Activated T-cell treated with anti-CD3 and anti-CD28 coated beads for 1 hour (primary cell): ENCODE measurements around the gene SUPT3H.
"Not testable (repeated sequence)": the region's sequence is repeated elsewhere in the genome, so short reads cannot be mapped to it uniquely, and the experiment has no call there.

ENCODE experiments used
- DNase-seq: peaks from one replicate; pipeline ENCODE4 v3.0.0-alpha.2; 2020; ENCODE audit warnings: low read depth

SUPT3H gene

DNA sequence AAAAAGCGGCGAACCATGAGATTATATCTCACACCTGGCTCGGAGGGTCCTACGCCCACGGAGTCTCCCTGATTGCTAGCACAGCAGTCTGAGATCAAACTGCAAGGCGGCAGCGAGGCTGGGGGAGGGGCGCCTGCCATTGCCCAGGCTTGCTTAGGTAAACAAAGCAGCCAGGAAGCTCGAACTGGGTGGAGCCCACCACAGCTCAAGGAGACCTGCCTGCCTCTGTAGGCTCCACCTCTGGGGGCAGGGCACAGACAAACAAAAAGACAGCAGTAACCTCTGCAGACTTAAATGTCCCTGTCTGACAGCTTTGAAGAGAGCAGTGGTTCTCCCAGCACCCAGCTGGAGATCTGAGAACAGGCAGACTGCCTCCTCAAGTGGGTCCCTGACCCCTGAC, 201.4 kb downstream of the SUPT3H start:
- DNase-seq = not testable (repeated sequence)

DNA sequence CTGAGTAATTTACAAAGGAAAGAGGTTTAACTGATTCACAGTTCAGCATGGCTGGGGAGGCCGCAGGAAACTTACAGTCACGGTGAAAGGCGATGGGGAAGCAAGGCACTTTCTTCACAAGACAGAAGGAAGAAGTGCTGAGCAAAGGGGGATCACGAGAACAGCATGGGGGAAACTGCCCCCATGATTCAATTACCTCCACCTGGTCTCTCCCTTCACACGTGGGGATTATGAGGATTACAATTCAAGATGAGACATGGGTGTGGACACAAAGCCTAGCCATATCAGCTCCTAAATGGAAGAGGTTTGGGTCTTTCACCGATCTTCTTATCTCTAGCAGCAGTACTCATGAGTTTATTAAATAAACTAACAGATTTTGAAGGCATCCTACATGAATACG, 202.5 kb downstream of the SUPT3H start:
- no peak for DNase-seq

DNA sequence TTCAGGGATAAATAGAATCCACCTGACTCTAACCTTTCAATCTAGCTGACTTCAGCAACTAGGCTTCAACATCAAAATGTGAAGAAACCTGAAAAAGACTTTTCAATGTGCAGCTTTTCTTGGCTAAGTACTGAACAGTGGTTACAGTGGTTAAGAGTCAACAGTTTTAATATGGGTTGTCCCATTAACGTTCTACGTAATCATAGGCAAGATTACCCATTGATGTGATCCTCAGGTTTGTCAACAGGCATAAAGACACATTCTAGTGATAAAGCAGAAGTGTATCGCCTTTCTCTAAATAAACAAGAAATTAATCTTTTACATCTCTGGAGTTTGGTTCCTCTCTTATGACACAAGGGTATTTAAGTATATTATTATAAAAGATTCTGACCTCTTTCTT, 203.7 kb downstream of the SUPT3H start:
- no peak for DNase-seq

DNA sequence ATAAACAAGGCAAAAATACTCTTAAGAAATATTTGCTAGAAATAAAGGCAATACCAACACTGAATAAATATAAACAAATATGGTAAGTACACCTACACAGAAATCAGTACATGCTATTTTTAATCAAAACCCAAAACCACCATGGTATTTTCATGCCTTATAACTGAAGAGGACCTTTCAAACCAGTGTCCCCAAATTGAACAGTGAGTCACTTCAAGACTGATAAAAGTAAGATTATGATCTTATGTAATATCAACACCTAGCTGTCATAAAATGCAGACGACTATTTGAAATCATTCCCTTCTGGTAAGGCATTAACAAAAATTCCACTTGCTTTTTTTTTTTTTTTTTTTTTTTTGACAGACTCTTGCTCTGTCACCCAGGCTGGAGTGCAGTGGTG, 206.4 kb downstream of the SUPT3H start:
- no peak for DNase-seq

DNA sequence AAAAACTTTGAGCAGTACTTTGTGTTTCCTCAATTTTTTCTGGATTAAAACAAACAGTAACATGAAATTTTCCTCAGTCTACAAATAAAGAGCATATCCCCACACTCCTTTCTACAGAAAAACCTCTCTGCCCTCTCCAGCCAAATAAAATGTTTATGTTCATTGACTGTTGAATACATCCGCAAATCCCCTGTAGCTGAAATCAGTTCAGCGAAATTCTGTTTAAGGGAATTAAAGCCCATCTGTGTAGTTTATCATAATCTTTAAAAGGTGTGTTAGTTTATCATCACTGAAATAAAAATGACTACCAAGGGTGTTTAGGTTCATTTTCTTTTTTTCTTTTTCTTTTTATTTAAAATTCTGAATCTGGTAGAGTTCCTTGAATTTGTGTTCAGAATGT, 207.4 kb downstream of the SUPT3H start:
- no peak for DNase-seq

DNA sequence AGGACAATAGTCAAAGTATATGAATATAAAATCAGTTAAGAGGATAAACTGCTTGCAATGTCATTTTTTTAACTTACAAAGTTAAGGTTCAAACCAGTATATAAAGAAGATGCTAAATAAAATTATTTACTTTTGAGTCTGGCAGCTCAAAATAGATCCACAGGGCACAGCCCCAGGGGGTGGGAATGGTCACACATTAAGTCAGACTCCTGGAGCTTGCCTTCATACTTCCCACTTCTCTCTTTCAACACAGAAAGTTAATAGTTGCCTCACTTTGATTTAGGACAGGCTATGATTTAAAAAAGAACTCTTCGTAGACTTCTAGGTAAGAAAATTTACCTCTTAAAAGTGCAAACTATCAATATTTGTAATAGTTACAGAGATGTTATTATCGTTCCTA, 207.9 kb downstream of the SUPT3H start:
- DNase-seq = no peak

DNA sequence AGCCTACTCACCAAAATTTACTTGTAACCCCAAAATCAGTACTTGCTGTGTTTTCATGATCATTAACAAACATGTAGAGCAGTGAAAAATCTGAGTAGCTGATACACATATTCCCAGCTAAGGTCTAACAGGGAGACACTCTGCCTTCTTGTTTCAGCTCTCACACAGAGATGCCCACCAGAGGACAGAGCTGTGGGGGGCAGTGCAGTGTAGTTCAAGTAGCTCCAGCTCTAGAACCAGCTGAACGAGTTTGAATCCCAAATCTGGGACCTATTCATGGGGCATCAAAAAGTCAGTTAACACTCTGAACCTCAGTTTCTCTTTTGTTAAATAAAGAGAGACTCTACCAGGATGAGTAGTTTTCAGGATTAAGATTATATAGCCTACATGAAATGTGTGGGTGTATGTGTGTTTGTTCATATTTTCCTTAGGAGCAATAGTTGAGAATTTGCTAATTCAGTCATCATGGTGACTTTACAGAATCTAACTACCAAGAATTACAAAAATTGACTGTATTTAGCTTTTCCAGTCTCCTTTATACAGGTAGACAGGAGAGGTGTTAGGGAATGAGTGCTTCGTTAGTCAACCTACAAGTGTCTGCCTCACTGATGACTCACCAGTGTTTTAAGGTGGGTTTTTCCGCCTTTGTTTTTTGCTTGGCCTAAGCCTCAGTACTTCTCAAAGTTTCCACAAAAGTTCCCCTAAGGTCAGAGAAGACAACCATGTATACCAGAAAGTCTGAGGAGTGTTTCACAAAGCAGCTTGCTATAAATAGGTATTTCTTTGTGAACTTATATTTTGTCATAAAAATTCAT, 213.6 kb downstream of the SUPT3H start:
- no peak for DNase-seq

DNA sequence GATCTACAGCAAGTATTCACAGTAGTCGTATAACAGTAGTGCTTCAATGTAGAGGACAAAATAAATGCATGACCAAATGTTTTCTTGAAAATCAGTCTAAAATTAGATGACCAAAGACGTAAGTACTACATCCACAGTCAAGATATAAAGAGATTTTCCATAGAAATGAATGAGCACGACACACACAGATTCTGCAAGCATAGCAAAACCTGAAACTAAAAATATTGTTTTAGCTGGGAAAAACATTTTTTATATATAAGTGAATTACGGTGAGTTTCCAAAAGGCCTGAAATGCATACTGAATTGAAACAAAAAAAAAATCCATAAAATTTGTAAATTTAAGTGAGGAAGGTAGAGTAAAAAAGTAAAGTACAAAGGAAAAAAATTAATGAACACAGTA, 217.4 kb downstream of the SUPT3H start:
- no peak for DNase-seq

DNA sequence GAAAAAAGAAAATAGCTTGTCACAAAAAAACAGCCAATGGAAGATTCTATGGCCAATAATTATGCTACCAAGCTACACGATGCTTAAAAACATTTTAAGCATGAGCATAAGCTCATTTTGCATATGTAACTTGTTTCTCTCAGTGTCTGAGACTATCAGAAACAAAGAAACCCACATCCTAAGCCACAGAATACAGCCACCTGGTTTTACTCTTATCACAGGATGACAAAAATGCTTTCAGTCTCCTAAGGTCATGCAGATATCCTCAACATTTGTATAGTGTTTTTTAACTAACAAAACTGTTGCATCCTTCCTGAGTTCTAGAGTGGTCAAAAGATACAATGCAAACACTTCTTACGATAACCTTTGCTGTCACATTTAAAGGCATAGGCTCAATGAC, 221.7 kb downstream of the SUPT3H start:
- DNase-seq = no peak

DNA sequence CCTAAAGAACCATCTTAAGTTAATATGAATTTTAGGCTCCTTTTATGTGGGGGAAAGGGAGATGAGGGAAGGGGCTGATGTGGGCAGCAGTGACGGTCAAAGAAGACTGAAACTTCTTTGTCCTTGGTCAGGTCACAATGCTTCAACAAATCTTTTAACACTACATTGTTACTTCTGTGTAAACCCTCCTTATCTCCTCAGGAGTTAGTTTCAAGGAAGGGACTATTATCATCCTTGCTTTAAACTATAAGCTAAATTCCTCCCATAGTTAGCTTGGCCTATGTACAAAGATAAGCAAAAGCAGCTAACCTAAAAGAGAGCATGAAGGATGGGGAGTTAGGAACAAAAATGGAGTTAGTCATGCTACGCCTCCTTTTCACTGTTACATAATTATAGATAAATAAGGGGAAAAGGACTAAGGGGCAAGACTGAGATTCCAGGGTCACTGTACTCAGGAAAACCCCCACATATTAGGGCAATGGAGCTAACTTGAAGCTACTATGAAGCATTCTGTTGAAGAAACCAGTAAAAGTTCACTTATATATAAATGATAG, 222.3 kb downstream of the SUPT3H start:
- DNase-seq = no peak

DNA sequence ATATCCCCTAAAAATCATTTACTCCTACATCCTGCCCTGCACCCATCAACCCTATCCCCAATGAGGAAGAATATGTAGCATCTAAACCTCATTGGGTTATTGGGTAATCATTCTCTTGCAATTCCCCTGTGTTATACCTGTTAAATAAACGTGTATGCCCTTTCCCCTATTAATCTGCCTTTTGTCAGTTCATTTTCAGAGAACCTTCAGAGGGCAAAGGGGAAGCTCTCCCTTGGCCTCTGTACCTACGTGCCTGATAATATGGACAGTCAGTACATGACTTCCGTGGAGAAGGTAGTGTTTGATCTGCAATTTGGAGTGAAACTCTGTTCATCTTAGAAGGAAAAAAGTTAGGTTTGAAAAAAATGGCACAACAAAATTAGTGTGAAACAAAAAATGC, 223.1 kb downstream of the SUPT3H start:
- no peak for DNase-seq

DNA sequence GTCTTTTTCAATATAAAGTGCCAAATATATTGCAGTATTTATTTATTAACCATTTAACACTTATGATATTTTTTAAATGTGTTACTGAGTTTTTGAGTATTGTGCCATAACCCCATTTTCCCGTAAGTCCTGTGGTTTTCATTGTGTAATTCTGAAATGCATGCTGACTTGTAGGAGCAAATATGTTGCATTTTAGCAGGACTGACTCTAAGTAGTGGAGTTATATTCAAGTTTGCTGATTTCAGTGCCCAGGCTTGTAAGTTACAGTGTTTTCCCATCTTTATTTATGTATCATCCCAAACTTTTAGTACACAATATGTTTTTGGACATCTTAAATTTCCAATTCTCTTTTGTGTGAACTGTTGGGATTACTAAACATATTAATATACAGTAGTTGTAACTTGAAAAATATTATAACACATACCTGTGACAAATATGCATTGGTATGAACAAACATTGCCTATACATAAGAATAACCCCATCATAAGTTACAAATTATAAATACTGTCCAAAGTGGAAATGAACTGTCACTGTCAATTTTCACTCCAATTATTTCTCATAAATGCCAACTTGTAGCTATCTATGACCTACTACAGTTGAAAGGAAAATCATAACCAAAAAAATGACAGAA, 228.9 kb downstream of the SUPT3H start:
- DNase-seq = no peak

DNA sequence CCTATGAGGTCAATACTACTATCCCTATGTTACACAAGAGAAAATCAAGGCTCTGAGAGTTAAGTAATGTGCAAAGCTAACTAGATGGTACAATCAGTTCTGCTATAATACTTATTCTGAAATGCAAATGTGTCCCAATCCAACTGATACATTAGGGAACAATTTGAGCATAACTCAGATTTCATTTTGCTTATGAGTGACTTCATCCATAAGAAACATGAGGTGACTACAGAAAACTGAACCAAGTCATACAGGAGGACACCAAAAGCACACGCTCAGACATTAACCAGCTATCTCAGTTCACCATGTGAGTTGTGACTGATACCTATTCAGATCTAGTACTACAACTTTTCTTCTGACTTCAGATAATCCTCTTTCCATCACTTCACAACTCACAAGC, 229.5 kb downstream of the SUPT3H start:
- no peak for DNase-seq

DNA sequence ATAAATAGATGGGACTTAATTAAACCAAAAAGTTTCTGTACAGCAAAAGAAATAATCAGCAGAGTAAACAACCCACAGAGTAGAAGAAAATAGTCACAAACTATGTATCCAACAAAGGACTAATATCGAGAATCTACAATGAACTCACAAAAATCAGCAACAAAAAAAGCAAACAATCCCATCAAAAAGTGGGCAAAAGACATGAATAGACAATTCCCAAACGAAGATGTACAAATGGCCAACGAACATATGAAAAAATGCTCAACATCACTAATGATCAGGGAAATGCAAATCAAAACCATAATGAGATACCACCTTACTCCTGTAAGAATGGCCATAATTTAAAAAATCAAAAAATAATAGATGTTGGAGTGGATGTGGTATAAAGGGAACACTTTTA, 232.1 kb downstream of the SUPT3H start:
- DNase-seq = not testable (repeated sequence)

DNA sequence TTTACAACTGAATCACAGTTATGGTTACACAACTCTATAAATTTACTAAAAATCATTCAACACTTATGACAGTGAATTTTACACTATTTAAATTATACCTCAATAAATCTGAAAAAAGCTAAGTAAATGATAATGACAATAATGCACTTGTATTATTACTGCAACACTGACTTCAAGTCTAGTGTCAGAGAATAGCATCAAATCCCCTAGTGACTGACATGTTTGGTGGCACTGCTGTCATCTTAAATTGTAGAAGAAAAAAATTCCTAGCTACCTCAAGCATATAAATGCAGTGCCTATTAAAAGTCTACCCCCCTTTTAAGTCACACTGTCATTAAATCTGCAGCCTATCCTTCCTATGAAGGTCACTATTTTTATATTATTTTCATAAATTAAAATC, 239.0 kb downstream of the SUPT3H start:
- no peak for DNase-seq

DNA sequence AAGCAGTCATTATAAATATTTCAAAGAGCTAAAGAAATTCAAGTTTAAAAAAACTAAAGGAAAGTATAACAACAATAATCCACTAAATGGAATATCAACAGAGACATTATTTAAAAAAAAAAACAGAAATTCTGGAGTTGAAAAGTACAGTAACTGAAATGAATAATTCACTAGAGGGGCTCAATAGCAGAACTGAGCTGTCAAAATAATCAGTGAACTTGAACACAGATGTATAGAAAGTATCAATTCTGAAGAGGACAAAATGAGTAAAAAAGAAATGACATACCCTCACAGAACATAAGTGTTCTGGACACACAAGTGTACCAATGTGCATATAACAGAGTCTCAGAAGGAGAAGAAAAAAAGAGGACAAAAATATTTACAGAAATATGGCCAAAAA, 241.2 kb downstream of the SUPT3H start:
- no peak for DNase-seq

DNA sequence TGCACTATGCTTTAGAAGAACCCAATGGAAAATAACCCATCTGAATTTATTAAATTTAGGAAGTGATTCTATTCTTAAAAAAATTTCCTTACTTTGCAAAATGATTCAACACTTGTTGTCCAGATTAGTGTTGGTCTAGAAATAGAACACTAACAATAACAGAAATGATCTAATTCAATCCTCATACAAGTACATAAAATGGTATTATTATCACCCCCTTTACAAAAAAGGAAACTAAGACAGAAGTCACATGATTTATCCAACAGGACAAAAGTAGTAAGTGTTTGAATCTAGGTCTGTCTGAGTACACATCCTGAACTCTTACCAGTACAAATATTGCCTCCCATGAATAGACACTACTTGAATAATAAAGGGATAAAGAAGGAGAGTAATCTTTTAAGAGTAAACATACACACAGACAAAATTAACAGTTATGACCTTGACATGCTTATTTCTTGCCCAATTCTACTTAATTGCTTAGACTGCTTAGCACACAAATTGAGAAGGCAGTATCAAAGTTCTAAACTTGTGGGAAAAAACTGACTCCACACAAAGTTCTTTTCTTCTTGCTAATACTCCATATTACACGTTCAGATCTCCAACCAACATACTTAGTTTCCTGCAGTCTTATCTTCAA, 245.0 kb downstream of the SUPT3H start:
- DNase-seq = no peak

DNA sequence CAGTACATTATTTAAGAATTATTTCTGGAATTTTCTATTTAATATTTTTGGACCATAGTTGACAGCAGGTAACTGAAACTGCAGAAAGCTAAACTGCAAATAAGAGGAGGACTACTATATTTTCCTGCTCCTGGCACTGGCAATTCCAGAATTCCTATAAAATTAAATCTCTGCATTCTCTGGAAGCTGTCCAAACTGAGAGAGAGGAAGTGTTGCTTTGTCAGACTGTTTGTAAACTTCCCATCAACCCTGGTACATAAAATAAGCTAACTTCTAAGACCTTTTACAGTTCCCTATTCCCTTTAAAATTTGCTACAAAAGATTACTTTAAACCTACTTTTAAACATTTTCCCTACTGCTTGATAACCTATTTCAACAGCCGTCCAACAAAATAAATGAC, 245.7 kb downstream of the SUPT3H start:
- DNase-seq = no peak

DNA sequence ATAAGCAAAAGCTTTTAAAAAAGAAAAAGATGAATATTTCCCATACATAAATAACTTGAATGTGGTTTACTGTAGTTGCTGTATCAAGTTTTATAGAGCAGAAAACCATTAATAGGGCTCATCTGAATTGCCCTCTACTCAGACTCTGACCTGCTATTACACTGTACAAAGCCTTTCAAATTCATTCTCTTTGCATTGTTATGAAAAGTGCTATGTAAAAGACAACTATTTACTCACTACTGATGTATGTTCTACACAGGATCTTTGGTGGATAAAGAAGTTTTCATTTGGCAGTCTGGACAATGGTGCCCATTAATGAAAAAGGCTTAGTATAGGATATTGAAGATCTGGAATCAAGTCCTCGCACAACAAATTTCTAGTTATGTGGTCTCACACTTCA, 248.7 kb downstream of the SUPT3H start:
- no peak for DNase-seq

DNA sequence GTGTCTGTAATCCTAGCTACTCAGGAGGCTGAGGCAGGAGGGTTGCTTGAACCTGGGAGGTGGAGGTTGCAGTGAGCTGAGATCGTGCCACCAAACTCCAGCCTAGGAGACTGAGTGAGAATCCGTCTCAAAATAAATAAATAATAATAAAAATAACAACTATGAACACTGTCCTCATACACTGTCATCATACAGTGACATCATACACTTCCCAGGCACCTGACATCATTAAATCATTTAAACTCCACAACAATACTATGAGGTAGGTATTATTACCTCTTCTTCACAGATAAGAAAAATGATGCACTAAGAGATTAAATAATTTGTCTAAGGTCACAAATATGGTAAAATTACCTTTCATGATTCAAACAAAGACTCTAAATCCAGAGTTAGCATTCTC, 250.5 kb downstream of the SUPT3H start:
- no peak for DNase-seq

DNA sequence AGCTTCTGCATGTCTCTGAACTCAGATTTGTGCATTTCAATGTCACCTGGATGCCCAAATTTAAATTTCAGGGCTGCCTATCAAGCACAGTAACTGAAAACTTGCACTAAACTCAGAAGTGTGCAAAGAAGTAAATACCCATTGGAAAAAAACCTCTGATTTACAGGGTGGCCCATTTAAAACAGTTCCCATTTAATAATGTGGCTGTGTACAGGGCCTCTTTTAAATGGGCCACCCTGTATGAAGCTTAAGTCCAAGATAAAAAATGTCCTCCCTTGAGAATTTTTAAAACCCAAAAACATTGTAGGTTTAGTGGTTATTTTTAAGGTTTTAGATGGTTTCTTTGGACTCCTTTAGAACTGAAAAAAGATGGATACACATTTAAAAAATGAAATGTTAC, 251.7 kb downstream of the SUPT3H start:
- no peak for DNase-seq

DNA sequence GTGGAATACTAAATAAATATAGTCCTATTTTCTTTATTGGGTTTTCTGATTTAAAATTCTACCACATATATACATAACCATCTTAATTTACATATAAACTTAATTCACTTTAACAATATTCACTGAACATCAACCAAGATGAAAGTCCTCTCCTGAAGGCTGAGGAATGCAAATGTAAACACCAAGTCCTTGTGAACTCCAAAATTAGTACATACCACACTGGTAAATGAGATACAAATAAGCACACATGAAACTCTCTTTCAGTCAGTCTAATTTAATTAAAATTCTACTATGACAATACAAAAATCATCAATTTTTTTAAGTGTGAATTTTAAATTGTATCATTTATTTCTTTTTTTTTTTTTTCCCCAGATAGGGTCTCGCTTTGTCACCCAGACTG, 254.7 kb downstream of the SUPT3H start:
- no peak for DNase-seq

DNA sequence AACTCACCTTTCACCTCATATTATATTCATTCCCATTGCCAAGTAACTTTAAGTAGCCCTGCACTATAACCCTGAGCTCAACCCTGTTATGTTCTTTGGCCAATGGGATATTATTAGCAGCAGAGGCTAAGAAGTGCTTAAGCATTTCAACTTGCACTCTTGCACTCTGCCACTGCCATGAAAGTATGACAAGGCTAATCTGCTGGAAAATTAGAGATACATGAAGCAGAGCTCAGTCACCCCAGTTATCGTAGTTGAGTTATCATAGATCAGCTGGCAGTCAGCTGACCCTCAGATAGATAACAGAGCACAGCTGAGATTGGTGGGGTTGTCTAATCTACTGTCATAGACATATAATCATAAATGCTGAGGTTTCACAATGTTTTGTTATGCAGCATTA, 259.0 kb downstream of the SUPT3H start:
- no peak for DNase-seq
